ENCODE results near the gene DOCK10.

Gene DOCK10

DNA sequence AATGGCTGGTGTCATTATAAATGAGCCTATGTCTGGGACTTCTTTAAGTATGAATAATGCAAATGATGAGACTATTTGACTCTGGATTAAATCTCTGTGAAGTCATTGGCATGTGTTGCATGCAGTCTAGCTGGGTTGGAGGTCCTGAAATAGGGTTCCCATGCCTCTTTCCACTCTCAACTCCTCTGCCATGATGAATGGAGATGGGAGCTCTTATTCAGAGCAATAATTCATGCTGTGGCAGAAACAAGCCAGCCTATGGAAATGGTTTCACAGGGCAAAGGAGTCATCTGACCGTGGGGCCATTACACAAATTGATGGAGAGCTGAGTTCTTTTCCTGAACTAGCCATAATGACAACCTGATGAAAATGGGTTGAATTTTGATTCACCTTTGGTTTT is 310.6 kb downstream of the DOCK10 start:
- in situ Hi-C loops (cut with MboI; ENCODE audit: low sequenced_read_pairs), result no loop called here

- in situ Hi-C loops (cut with MboI; ENCODE audit: low sequenced_read_pairs), result no loop called here
These were observed 312.8 kb downstream of the DOCK10 start for GRCh38 chr2:224729435-224729834.

GRCh38 chr2:224724331-224724730 is 317.9 kb downstream of the DOCK10 start:
- in situ Hi-C loops (cut with MboI; ENCODE audit: low sequenced_read_pairs), result no loop called here

DNA sequence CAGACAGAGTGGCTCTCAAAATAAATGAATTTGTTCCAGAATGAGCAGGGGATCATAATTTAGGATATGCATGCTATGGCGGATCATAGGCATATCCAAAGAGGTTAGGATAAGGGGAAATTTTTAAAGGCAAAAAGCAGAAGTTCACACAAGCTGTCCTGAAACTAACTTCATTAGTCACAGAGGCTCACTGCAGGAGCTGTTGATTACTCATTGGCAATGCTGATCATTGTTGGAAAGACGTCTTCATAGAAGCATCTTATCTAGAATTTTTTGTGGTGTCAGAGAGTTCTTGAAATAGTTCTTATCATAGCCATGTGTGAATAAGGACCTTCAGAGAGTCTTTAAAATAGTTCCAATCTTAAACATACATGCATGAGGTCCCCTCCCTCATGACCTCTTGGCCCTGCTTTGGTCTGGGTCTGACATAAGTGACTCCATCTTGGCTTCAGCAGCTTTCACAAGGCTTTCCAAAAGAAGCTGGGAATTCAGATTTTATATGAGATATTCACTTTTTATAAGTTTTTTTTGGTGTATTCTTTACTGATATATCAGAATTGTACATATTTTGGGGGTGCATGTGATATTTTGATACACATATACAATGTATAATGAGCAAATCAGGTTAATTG is 318.6 kb downstream of the DOCK10 start:
- in situ Hi-C loops (cut with MboI; ENCODE audit: low sequenced_read_pairs), result no loop called here

GRCh38 chr2:224722770-224723169 is 319.5 kb downstream of the DOCK10 start:
- in situ Hi-C loops (cut with MboI; ENCODE audit: low sequenced_read_pairs), result no loop called here

DNA sequence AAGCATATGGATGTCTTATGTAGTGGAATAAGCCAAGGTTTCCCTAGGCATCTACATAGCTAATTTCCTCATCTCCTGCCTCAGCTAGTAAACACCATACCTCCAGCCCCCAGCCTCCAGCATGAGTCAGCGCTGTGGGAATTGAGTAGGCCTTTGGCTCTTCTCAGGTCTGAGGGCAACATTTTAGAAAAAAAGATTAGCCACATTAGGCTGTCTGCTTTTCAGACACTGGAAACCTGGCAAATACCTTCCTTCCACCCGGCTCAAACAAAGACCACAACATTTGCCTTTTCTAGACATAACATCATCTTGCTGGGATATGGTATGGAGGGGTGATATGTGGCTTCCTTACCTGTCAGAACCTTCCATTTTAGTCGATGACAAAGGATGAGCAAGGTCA is 320.0 kb downstream of the DOCK10 start:
- in situ Hi-C loops (cut with MboI; ENCODE audit: low sequenced_read_pairs), result no loop called here

DNA sequence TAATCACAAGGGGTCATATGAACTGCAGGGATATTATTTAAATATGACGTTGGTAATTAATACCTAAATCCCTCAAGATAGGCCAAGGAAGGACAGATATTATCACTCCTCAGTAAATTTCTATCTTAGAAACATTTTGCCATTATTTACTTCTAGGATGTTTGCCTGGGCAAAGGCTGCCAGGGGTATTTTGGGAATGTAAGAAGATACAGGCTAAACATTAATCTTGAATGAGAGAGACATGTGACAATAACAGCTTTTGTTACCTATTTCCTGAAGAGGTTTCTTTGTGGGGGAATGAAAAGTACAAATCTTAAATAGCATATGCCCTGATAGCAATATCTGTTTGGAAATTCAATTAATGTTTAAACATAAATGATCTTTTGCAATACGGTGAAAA is 325.3 kb downstream of the DOCK10 start:
- in situ Hi-C loops (cut with MboI; ENCODE audit: low sequenced_read_pairs), result no loop called here

DNA sequence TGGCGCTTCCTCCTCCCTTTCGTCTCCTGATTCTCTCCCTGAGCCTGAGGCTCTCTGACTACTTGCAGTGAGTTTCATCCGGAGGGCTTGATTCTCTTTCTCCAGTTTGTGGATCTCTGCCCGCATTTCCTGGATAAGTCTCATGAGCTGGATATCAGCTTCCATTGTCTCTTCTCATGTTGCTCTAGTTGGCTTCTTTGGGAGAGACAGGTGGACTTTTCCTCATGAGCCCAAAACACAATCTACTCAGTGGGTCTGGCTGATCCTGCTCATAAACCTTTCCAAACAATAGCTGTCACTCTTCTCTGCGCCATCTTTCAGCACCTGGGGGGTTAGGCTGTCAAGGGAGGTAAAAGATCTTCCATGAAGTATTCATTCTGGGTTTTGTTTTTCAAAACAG is 326.1 kb downstream of the DOCK10 start, which contains the start of gene CCDC195:
CCDC195 (minus strand) TSS at position 165 of the 400 bp plus-strand sequence; CDS start at position 165, 0 bp downstream.
- in situ Hi-C loops (cut with MboI; ENCODE audit: low sequenced_read_pairs), result no loop called here

Measured in HL-60/S4 treated with phorbol 12-myristate 13-acetate at 8.2 ng/mL for 4 days and 3 days (cell line).